ELF-1 (cell line): ENCODE results near the gene IL1RAPL2.

Experiments
- DNase-seq: peaks from one replicate; pipeline ENCODE4 v3.0.0-alpha.2; 2016; ENCODE audit warnings: low read depth, low spot score

Gene IL1RAPL2

DNA sequence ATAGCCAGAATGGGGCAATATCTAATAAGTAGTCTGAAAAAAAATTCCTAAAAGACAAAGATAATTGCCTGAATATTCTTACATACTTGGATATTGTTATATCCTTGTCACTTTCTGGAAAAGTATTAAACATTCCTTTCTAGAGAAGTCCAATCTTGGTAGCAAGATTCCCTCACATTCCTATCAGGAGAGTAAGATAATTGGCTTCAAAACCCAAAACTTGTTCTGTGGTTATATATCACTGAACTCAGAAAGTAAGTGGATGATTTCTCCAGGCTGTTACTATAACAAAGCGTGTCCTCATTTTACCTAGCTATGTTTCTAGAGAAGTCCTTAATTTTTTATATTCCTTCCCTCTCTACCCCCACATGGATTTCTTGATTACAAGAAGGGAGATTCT lies 700.5 kb downstream of the IL1RAPL2 start:
- DNase-seq = no peak

DNA sequence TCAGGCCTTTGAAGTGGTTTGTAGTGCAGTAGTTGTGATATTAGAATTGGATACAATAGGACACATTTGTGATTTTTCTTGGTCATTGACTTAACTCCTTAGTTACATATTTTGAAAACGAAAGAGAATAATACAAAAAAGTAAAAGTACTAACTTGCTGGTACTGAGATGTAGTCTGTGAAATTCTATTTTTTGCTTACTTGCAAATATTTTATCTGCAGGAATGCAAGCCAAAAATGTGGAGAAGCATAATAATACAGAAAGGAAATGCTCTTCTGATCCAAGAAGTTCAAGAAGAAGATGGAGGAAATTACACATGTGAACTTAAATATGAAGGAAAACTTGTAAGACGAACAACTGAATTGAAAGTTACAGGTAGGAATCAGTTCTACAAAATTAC lies 701.2 kb downstream of the IL1RAPL2 start:
- DNase-seq = no peak

DNA sequence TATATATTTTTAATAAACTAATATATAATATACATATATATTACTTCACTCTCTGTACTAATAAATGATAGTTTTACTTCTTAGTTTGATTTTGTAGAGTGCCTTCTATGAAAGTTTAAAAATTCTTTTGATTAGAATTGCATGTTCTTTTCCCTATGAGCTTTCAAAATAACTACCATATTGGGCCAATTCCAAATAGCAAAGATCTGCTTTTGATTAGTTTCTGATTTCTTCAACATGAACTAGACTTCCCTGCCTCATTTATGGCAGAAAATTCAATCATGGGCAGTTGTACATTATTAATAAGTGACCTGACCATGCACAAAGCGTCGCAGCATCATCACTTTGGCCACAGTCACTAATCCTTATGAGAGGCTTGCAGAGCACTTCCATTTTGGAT lies 703.4 kb downstream of the IL1RAPL2 start:
- no peak for DNase-seq

DNA sequence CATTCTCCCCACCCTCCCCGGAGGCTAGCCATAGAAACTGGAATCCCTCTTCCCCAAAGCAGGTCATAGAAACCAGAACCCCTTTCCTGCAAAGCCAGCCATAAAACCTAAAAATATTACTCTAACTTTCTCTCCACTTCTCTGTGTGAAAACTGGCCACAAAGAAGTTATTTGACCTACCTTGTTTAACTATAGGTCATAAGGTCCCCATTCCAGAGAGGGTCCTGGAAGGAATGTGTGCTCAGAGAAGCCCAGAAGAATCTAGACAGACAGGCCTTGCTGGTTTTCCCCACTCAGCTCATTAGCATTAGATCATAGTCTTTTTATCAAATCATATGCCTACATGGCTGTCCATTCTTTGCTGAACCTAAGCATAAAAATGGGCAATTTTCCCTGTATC lies 707.3 kb downstream of the IL1RAPL2 start:
- peak; percentile 47 for DNase-seq

DNA sequence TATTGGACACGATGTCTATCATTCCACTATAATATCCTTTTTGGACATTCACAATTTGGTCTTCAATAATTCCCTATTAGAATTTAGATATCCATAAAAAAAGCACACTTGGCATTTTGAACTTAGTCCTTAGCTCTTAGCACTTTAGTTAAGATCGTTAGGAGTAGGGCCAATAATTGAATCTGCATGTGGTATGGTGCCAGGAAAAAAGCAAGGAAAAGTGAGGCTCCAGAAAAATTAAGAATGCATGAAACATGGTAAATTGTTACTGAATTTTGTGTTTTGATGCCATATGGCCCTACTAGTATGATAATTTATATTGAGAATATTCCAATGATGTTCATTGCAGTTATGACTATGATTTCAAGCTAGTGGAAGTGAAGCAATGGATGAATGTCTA lies 708.1 kb downstream of the IL1RAPL2 start:
- no peak for DNase-seq

DNA sequence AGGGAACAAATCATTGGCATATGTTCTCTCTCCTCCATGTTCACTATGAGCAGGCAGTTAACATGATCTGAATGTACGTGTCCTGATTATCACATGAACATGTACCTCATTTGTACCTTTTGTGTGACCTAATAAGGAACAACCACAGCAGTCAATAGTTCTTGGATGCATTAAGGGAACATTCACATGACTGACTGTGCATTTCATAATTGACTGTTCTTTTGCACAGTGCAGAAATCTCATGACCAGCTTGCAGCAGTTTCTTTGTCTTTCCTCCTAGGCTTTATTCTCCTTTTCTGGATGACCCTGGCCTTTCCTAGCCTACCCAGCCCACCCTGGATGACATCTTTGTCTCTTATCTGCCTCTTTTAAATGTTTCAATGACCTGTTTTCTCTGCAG lies 711.1 kb downstream of the IL1RAPL2 start:
- DNase-seq = no peak

DNA sequence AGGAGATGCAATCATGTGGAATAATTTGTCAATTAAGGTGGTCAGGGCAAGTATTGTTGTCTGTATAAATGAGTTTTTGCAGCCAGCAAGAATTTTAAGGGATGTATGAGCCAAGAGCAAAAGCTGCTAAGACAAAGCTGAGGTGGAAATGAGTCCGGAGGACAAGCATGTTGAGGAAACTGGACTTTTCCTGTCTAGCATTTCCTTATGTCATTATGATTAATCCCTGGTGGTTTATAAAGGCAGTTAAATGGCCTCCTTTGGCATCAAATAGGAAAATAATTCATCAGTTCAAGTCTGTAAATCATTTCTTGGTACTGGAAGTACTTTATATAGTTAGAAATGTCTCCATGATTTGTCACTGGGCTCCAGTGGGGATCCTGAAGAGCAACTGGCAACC lies 716.1 kb downstream of the IL1RAPL2 start:
- DNase-seq = no peak

DNA sequence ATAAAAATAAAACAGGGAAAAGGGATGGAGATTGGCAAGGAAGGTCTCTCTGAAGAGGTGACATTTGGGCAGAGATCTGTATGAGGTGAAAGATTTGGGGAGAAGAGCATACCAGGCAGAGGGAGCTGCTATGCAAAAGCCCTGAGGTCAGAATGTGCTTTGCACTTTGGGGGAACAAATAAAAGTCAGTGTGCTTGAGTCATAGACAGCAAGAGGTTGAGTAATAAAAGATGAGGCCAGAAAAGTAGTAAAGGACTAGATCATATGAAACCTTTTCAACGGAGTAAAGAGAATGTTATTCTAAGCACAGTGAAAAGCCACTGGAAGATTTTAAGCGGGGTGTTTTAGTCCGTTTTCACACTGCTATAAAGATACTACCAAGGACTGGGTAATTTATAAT lies 731.0 kb downstream of the IL1RAPL2 start:
- no peak for DNase-seq

DNA sequence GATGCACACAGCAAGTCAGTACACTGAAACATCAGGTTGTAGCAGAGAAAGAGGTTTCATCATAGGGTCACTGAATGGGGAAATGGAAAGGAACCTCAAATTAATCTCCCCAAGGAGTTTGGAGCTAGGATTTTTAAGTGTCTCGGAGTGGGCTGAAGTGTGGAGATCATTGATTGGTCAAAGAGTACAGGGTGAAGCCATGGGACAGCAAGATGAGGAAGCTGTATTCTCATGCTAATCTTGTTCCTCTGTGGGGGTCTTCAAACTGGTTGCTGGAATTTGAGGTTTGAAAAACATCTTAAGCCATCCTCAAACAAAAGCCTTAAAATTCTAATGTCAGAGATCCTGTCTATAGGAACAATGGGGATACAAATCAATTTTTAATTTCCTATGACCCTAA lies 733.3 kb downstream of the IL1RAPL2 start:
- DNase-seq = peak; percentile 28

DNA sequence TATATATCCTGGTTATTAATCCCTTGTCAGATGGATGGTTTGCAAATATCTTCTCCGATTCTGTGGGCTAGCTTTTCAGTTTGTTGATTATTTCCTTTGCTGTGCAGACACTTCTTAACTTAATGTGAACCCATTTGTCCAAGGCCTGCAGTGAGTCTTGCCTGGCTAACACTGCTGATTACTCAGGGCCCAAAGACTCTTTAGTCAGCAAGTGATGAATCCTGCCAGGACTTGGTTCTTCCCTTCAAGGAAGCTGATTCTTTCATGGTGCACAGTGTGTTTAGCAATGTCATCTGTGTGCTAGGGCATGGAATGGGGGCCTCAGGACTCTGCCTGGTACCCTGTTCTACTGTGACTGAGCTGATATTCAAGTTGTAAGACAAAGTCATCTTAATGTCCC lies 736.2 kb downstream of the IL1RAPL2 start:
- DNase-seq = no peak

DNA sequence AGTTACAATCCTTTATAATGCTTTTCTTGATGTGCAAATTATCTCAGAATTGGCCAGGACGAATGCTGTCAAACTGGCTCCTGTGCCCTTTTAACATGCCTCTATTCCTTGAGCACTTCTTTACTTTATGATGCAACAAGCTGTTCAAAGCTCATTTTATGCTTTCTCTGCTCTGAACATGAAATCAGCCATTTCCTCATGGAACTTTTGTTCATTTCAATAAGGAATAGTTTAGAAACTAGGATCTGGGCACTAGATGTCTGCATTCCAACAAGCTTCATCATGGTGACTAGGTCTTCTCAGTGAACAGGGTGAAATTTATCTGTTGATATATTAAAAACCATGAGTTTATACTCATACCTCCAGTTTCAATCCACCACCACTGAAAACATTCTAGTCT lies 741.8 kb downstream of the IL1RAPL2 start:
- DNase-seq = no peak

DNA sequence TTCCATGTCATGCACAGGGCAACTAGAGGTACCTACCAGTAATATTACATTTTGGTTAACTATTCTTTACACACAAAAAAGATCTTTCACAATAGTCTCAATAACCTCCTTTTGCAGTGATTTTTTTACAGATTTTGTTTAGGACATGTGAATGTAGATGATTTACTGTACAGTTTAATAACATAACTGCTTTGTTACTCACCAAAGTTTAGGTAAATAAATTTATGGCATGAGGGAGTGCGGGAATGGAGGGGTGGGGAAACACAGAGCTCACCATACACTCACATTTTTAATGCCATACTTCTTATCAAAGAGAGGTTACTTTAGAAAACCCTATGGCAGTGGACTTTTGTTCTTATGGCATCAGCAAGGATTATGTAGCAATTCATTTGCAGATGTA lies 747.6 kb downstream of the IL1RAPL2 start:
- no peak for DNase-seq

DNA sequence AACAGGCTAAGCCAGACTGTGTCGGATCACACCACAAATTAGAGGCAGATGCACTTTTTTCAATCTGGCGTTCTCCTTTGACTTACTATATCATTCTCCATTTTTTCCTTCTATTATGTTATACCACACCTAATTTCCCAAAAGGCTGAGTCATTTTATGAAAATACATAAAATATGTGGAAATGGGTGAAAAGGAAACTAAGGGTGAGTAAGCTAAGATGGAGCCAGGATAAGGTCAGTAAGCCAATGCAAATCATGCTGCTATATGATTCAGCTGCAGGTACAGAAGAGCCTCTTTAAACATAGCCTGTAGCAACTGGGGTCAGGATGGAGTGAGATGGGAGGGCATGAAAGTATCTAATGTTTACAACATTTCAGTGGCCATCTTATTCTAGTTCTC lies 748.5 kb downstream of the IL1RAPL2 start:
- DNase-seq = no peak

DNA sequence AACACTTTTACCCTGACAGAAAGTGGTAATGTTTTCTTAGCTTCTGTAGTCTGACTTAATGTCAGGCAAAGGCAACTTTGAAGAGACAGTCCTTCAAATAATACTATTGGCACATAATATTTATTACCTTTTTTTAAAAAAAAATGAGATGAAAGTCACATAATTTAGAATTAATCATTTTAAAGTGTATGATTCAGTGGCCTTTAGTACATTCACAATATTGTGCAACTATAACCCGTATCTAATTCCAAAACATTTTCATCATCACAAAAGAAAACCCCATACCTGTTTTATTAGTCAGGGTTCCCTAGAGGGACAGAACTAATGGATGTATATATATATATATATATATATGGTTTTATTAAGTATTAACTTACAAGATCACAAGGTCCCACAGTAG lies 749.2 kb downstream of the IL1RAPL2 start:
- DNase-seq = no peak

DNA sequence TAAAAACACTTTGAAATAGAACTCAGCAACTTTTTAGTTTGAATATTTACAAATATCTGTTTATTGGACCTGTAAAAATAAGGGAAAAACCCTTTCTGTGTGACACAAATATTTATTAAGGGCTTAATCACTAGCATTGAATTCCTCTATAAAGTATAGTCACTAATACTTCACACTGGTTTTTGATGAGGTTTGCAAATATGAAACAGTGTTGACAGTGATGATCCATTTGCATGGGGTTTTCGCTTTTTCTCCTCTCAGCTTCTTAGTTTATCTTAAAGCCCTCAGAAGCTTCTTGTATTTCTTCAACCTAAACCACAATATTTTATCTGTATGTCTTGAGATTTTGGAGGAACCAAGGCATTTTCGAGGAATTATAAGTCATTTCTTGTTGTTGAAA lies 751.1 kb downstream of the IL1RAPL2 start:
- no peak for DNase-seq

DNA sequence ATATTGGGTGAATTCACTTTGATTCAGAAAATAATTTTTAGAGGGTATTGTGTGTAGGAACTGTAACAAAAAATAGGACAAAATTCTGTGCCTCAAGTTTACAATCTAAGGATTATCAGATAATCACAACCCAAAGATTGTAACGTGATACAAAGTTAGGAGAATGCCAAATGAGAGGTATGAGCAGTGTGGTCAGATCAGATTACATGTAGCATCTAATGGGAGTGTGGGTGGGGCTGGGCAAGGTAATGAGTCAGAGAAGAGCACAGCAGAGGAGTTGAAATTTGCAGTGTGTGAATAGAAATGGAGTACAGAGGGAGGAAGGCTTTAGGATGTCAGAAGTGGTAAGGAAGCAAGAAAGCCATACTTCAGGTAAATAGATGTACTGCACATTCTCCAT lies 757.9 kb downstream of the IL1RAPL2 start:
- no peak for DNase-seq

DNA sequence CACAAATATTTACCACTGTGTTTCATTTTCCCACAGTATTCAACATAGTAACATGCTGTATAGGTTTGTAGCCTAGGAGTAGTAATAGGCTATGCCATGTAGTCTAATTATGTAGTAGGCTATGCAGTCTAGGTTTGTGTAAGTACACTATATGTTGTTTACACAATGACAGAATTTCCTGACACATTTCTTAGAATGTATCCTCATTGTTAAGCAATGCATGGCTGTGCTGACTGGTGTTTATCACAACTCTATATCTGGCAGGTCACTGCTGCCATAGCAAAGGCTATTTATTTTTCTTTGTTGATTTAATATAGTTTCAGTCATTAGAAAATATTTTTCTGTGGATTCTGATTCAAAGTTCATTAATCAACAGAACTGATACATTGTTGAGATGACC lies 762.8 kb downstream of the IL1RAPL2 start:
- no peak for DNase-seq

DNA sequence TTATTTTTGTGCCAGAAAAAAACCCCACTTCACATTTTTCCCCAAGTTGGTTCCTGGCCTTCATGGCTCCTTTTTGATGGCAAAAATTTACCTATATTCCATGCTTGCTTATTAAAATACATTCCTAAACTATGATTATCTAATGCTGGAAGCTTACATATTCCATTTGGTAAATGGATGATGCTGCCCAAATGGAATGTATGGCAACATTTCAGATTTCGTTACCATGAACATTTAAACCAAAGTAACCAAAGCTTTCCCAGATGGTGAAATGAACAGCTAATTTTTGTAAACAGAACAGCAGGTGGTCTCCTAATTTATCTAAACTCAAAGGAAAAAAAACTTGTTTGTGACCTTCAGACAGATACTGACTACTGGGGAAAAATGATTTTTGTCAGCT lies 765.2 kb downstream of the IL1RAPL2 start:
- no peak for DNase-seq

DNA sequence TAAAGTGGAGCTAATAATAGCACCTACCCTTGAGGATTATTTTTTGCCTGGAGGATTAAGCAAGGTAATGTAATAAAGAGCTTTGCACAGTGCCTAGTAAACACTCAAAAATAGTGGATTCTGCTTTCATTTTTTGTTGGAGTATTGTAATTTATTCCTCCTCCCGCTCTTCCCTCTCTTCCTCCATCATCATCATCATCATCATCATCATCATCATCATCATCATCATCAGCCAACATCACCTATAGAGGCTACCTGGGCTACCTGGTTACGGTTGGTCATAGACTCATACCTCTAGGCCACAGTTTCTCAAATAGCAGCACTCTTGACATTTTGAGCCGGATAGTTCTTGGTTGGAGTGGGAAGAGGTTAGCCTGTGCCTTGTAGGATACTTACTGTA lies 781.4 kb downstream of the IL1RAPL2 start:
- DNase-seq = no peak

DNA sequence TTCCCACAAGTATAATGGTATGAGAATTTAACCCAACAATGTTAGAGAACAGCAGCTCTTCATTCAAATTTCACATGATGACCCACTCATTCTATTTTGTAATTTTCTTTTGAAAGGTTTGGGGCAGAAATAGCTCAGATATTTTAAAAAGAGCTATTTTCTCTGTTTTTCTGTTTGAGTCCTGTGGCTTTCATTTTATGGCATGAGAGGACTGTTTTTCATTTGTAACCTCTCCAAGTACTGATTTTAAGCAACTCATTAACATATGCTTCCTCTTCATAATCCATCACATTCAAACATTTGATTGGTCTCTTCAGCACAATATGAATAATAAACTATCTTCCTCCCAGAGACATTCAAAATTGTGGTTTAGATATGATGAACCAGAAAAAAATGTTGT lies 783.5 kb downstream of the IL1RAPL2 start:
- DNase-seq = no peak

DNA sequence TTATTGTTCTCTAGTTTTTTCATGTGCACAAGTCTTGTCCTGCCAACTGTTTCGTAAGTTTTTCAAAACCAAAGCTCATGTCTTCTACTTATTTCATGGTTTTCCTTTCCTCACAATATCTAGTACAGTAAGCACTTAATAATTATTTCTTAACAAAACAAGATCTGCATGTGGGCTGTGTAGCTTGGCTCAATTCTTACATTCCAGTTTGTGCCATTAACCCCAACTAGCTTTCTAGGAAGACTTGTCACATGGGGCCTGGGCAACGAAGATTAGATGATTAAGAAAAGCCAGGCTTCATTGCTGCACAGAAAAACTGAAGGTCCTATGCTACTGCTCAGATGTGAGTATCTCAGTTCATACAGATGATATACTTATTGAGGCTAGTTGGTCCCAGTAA lies 809.8 kb downstream of the IL1RAPL2 start:
- DNase-seq = no peak

DNA sequence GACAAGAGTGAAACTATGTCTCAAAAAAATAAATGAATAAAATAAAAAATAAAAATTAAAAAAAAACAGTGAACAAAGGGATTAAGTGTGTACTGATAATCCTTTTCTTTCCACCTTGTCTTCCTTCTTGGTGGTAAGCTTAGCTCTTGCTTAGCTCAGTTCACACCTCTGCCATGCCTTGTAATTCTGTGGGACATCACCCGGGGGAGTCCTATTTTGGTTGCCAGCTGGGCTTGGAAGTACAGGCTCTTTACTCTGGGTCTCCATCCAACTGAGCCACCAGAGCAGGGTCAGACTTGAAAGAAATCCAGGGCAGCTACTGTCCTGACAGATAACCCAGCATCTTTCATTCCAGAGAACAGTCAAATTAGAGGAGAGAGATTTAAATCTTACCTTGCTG lies 858.7 kb downstream of the IL1RAPL2 start:
- DNase-seq = no peak

DNA sequence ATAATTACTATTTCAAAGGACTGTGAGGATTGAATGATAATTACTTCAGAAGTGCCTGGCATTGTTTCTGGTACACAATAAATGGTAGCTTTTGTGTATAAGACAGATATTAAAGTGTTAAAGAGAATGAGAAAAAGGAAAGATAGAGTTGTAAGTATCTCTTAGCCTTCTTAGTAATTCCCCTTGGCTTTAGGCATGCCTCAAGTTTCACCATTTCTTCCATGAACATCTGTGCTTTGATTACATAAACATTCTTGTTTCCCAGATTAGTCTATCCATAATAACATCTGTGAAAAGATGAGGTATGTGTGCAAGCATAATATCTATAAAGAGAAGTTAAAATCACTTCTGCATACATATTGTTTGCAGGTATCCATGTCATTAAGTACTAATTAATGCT lies 885.4 kb downstream of the IL1RAPL2 start:
- DNase-seq = no peak

DNA sequence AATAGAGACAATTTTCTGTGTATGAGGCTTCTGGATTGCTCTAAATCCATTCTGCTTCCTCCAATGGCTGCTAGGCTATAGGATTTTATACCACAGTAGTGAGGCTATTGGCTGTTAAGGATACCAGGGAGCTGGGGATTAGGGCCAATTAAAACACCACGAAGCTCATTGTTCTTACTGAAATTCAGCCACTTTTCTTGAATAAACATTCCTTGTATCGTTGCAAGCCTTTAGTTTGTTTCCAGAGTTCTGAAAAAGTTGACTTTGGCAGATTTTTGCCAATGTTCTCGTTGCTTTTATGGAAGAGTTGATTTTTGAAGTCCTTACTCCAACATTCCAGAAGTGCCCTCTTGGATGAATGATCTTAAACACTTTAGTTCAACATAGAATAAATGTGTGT lies 892.8 kb downstream of the IL1RAPL2 start:
- no peak for DNase-seq

DNA sequence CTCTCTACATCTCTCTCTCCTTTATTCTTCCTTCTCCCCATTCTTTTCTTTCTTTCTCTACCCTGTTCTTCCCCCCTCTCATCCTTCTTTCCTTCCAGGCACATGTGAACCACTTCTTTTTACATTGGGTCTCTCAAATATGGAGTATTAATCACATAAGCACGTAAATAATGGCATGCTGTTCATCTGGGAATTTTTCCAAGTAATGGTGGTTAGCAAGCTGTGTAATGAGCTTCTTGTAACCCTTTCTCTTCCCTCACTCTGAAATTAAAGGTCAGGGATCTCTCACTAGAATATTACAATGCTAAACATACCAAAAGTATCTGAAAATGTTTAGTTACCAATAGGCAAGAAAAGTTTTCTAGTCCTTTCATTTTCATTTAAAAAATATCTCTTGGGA lies 894.4 kb downstream of the IL1RAPL2 start:
- no peak for DNase-seq
